ENCODE measurements around the gene ABLIM2. TPM values are rescaled to one million over a fixed set of nuclear protein-coding genes. Genes with fewer than 3 reads are reported as not detected.

ABLIM2 gene
- polyA plus RNA-seq, 1 donor from 2014 or later: 14.9 TPM

DNA sequence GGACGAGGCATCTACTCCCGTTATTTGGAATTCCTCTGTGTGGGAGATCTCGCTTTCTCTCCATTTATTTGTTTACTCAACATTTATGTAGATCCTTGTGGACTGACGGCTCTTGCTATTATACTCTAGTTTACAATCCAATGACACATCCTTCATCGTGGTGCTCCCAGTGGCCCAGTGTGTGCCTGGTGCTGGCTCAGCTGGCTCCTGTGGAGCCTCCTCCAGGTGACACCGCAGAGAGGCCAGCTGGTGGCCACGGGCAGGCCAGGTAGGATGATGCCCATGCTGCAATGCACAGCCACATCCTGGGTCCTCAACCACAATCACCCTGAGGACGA lies 134.9 kb downstream of the ABLIM2 start:
- Histone ChIP-seq H3F3A (ENCODE audit: insufficient read depth, low read length, poor library complexity, severe bottlenecking) (peaks cover 3% of the 10 kb centered on the region), H3K79me2 (replicated peaks; ENCODE audit: insufficient read depth, low read length) (no peaks in the 10 kb centered on the region), H3K4me3 (ENCODE audit: low read length) (no peak overlapping the region), H3K4me2 (ENCODE audit: low read length) (no peak overlapping the region), H3K36me3 (ENCODE audit: insufficient read depth, low read length) (no peaks in the 10 kb centered on the region), H3K27ac (ENCODE audit: low read length) (no peak overlapping the region), H3K9me3 (ENCODE audit: low read length) (no peaks in the 10 kb centered on the region), H2AFZ (ENCODE audit: low read depth, low read length) (no peak overlapping the region), H4K20me1 (ENCODE audit: insufficient read depth) (no peaks in the 10 kb centered on the region), H3K9me2 (ENCODE audit: insufficient read depth, low read length) (no peaks in the 10 kb centered on the region), H3K9ac (ENCODE audit: low read length) (no peak overlapping the region), H3K27me3 (ENCODE audit: insufficient read depth, low read depth, low read length) (no peaks in the 10 kb centered on the region)
- TF ChIP-seq EZH2 (IDR thresholded peaks at IDR 0.05; ENCODE audit: borderline replicate concordance, insufficient read depth, low read length, poor library complexity, severe bottlenecking): no peak

DNA sequence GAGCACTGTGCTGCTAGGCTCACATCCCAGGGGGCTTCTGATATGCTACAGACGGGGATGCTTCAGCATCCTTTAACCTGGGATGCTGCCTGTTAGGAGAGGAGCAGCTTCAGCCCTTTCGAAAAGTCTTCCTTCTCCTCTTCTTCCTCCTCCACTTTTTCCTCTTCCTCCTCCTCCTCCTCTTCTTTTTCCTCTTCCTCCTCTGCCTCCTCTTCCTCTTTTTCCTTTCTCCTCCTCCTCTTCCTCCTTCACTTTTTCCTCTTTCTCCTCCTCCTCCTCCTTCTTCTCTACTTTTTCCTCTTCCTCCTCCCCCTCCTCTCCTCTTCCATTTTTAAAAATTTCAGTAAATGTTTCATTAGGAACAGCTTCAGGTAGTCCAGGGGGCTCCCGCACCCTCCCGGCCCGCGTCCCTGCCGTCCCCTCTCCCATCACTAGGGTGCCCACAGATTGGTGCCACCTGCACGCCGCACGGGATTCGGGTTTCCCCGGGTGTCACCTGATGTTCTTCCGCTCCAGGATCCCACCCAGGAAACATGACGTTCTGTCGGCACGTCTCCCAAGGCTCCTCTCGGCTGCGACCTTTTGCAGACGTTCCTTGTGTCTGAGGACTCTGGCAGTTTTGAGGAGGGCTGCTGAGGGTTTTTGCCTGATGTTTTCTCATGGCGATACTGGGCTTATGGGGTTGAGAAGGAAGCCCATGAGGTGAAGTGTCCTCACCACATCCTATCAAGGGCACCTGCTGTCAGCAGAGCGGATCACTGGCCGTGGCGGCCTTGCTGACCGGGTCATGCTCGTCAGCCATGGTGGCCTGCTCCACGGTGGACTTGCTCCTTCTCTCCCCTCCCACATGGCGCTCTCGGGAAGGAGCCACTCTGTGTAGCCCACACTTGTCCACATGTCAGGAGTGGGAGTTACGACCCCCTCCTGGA lies 135.6 kb downstream of the ABLIM2 start:
- H3K9me2 ChIP-seq (ENCODE audit: insufficient read depth, low read length): no peaks in the 10 kb centered on the region
- H3K4me2 ChIP-seq (ENCODE audit: low read length): no peak overlapping the region
- no peak overlapping the region for H3K4me3 ChIP-seq (ENCODE audit: low read length)
- no peaks in the 10 kb centered on the region for H3K9me3 ChIP-seq (ENCODE audit: low read length)
- no peaks in the 10 kb centered on the region for H3K27me3 ChIP-seq (ENCODE audit: insufficient read depth, low read depth, low read length)
- TF ChIP-seq POLR2AphosphoS5 (IDR thresholded peaks at IDR 0.05): no peak
- no peak for TF ChIP-seq TAF1 (IDR thresholded peaks at IDR 0.05; ENCODE audit: low read depth)
- TF ChIP-seq, protein P1, sequence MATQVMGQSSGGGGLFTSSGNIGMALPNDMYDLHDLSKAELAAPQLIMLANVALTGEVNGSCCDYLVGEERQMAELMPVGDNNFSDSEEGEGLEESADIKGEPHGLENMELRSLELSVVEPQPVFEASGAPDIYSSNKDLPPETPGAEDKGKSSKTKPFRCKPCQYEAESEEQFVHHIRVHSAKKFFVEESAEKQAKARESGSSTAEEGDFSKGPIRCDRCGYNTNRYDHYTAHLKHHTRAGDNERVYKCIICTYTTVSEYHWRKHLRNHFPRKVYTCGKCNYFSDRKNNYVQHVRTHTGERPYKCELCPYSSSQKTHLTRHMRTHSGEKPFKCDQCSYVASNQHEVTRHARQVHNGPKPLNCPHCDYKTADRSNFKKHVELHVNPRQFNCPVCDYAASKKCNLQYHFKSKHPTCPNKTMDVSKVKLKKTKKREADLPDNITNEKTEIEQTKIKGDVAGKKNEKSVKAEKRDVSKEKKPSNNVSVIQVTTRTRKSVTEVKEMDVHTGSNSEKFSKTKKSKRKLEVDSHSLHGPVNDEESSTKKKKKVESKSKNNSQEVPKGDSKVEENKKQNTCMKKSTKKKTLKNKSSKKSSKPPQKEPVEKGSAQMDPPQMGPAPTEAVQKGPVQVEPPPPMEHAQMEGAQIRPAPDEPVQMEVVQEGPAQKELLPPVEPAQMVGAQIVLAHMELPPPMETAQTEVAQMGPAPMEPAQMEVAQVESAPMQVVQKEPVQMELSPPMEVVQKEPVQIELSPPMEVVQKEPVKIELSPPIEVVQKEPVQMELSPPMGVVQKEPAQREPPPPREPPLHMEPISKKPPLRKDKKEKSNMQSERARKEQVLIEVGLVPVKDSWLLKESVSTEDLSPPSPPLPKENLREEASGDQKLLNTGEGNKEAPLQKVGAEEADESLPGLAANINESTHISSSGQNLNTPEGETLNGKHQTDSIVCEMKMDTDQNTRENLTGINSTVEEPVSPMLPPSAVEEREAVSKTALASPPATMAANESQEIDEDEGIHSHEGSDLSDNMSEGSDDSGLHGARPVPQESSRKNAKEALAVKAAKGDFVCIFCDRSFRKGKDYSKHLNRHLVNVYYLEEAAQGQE (IDR thresholded peaks at IDR 0.05; ENCODE audit: borderline replicate concordance): no peak
- TF ChIP-seq RAD21 (conservative IDR thresholded peaks at IDR 0.05): no peak
- TF ChIP-seq EZH2 (IDR thresholded peaks at IDR 0.05; ENCODE audit: borderline replicate concordance, insufficient read depth, low read length, poor library complexity, severe bottlenecking): no peak
- no peak for TF ChIP-seq EP300 (conservative IDR thresholded peaks at IDR 0.05; ENCODE audit: poor library complexity, severe bottlenecking)
- H3K27ac ChIP-seq (ENCODE audit: low read length): no peak overlapping the region
- peaks cover 6% of the 10 kb centered on the region for H3F3A ChIP-seq (ENCODE audit: insufficient read depth, low read length, poor library complexity, severe bottlenecking)
- no peaks in the 10 kb centered on the region for H3K79me2 ChIP-seq (replicated peaks; ENCODE audit: insufficient read depth, low read length)
- no peaks in the 10 kb centered on the region for H3K36me3 ChIP-seq (ENCODE audit: insufficient read depth, low read length)
- no peak overlapping the region for H3K9ac ChIP-seq (ENCODE audit: low read length)
- no peak overlapping the region for H2AFZ ChIP-seq (ENCODE audit: low read depth, low read length)
- H4K20me1 ChIP-seq (ENCODE audit: insufficient read depth): no peaks in the 10 kb centered on the region

DNA sequence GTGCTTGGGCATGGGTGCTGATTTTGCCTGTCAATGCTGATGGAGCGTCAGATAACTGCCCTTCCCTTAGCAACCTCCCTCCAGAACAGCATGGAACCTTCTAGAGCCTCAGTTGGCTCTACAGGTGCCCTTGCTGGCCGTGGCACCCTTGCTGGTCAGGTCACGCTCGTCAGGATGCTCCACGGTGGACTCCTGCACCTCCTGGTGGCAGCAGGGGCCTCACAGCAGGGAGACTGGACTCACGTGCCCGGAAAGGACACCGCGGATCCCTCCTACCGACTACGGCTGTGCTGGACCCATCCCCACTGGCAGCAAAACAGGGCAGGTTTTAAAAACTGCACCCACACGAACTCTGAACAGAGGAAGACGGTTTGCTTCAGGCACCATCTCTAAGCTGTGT lies 136.8 kb downstream of the ABLIM2 start:
- Histone ChIP-seq H4K20me1 (ENCODE audit: insufficient read depth) (no peaks in the 10 kb centered on the region), H2AFZ (ENCODE audit: low read depth, low read length) (no peak overlapping the region), H3F3A (ENCODE audit: insufficient read depth, low read length, poor library complexity, severe bottlenecking) (peaks cover 6% of the 10 kb centered on the region), H3K36me3 (ENCODE audit: insufficient read depth, low read length) (no peaks in the 10 kb centered on the region), H3K79me2 (replicated peaks; ENCODE audit: insufficient read depth, low read length) (no peaks in the 10 kb centered on the region), H3K4me3 (ENCODE audit: low read length) (no peak overlapping the region), H3K9ac (ENCODE audit: low read length) (no peak overlapping the region), H3K9me2 (ENCODE audit: insufficient read depth, low read length) (no peaks in the 10 kb centered on the region), H3K27me3 (ENCODE audit: insufficient read depth, low read depth, low read length) (no peaks in the 10 kb centered on the region), H3K4me2 (ENCODE audit: low read length) (no peak overlapping the region), H3K9me3 (ENCODE audit: low read length) (no peaks in the 10 kb centered on the region), H3K27ac (ENCODE audit: low read length) (no peak overlapping the region)
- TF ChIP-seq POLR2AphosphoS5 (IDR thresholded peaks at IDR 0.05) (no peak), SMC3 (conservative IDR thresholded peaks at IDR 0.05; ENCODE audit: poor library complexity) (no peak), MXI1 (conservative IDR thresholded peaks at IDR 0.05; ENCODE audit: poor library complexity, severe bottlenecking) (no peak), TAF1 (IDR thresholded peaks at IDR 0.05; ENCODE audit: low read depth) (no peak), EZH2 (IDR thresholded peaks at IDR 0.05; ENCODE audit: borderline replicate concordance, insufficient read depth, low read length, poor library complexity, severe bottlenecking) (no peak), EP300 (conservative IDR thresholded peaks at IDR 0.05; ENCODE audit: poor library complexity, severe bottlenecking) (no peak)

Measured in neural cell (in vitro differentiated cells).